LNCAP (cell line): ENCODE data around the gene LRRC8E.

Experiments
- CTCF ChIP-seq: fragments of 450-650 bp; IDR thresholded peaks from 2 replicates; pipeline ENCODE4 v1.5.1; 2017; ENCODE audit warnings: mild to moderate bottlenecking

LRRC8E gene

GRCh38 chr19:7921302-7921966 lies 33.1 kb downstream of the LRRC8E start:
- no peak for TF ChIP-seq CTCF

- TF ChIP-seq CTCF: no peak
Measured at GRCh38 chr19:7921967-7922835, 33.9 kb downstream of the LRRC8E start.

- TF ChIP-seq CTCF: no peak
Measured at GRCh38 chr19:7922836-7923195, 34.5 kb downstream of the LRRC8E start.

GRCh38 chr19:7923295-7924191 lies 35.2 kb downstream of the LRRC8E start:
- no peak for TF ChIP-seq CTCF

- no peak for TF ChIP-seq CTCF
Measured at GRCh38 chr19:7924241-7924640, 35.9 kb downstream of the LRRC8E start.

GRCh38 chr19:7924651-7925170 lies 36.4 kb downstream of the LRRC8E start:
- TF ChIP-seq CTCF: no peak

- peak; percentile 96 for TF ChIP-seq CTCF
Measured at GRCh38 chr19:7925171-7925851, 37.0 kb downstream of the LRRC8E start.
